ENCODE results near the gene CDKN1C. TPM values are rescaled to one million over a fixed set of nuclear protein-coding genes. Genes with fewer than 3 reads are reported as not detected.
"Not testable (repeated sequence)": the region's sequence is repeated elsewhere in the genome, so short reads cannot be mapped to it uniquely, and the experiment has no call there.

Gene CDKN1C
- polyA plus RNA-seq, 2 donors, result 12.1 to 27.5 TPM

DNA sequence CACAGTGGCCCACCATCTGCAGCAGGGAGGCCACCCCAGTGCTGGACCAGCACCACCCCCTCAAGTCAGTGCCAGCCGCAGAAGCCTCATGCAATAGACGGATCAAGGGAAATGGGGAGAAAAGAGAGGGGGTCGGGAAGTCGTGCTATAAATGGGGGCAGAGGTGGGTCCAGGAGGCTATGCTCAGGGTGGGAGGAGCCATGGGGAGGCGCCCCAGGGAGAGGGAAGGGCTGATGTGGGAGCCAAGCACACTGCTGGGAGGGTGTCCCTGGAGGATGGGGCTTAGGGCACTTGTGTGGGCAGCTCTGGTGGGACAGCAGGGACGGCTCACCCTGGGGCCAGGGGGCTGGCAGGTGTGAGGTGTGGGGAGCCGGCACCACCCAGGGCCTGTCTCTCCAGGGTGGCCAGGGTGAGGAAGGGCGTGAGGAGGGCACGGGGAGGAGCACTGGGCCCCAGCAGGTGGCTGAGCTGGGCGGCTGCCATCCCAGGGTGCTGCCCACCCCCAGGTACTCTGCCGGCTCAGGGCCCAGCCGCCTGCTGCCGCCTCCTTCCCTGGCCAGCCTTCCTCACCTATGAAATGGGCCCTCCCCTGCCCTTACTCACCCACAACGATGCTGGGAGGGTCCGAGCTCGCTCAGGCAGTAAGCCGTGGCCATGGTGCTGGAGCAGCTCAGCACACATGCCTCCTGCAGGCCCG, 25.7 kb upstream of the CDKN1C start:
- Histone ChIP-seq H3K27ac (ENCODE audit: low read depth in 2 of 2, low read length in 1 of 2) (peak overlapping the region; percentile 96 to 97), H3K27me3 (ENCODE audit: control insufficient read depth in 1 of 2, insufficient read depth in 2 of 2, low read length in 2 of 2) (no peaks in the 10 kb centered on the region), H3K36me3 (ENCODE audit: control insufficient read depth in 2 of 2, insufficient read depth in 2 of 2, low read length in 1 of 2) (no peaks in the 10 kb centered on the region), H3K4me3 (ENCODE audit: low read depth in 1 of 2, low read length in 2 of 2) (no peak overlapping the region), H3K4me1 (ENCODE audit: control insufficient read depth in 2 of 2, insufficient read depth in 2 of 2, low read length in 1 of 2) (peaks cover 3 to 26% of the 10 kb centered on the region in 2 donors), H3K9me3 (ENCODE audit: control insufficient read depth in 2 of 2, insufficient read depth in 1 of 2, low read depth in 1 of 2, low read length in 1 of 2) (no peaks in the 10 kb centered on the region)
- 62 to 79% methylated on average over 18 of the region's 18 CpGs for WGBS, 2 donors

DNA sequence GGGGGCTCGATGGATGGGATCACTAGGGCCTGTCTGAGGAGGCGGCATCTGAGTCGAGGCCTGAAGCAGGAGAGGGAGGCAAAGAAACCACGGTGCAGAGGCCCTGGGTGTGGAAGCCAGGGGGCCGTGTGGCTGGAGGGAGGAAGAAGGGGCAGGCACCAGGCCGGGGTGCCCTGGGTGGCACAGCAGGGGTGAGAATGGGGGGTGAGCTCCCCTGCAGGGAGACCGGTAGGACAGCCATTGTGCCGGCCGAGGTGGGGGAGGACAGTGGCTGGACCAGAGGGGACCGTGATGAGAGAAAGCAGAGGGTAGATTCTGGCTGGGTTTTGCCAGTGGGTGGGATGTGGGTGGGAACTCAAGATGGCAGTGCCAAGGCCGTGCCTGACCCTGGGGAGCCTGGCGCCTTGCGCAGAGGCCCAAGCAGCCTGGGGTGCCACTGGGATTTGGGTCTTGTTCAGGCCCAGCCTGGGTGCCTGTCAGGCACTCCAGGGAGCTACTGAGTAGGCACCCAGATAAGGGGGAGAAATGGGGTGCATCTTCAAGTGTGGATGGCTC, 24.9 kb upstream of the CDKN1C start:
- H3K36me3 ChIP-seq (ENCODE audit: control insufficient read depth in 2 of 2, insufficient read depth in 2 of 2, low read length in 1 of 2), result no peaks in the 10 kb centered on the region
- H3K4me1 ChIP-seq (ENCODE audit: control insufficient read depth in 2 of 2, insufficient read depth in 2 of 2, low read length in 1 of 2), result peaks cover 3 to 28% of the 10 kb centered on the region in 2 donors
- 89 to 91% methylated on average over 13 of the region's 13 CpGs for WGBS, 2 donors
- no peaks in the 10 kb centered on the region for H3K9me3 ChIP-seq (ENCODE audit: control insufficient read depth in 2 of 2, insufficient read depth in 1 of 2, low read depth in 1 of 2, low read length in 1 of 2)
- H3K4me3 ChIP-seq (ENCODE audit: low read depth in 1 of 2, low read length in 2 of 2), result no peak overlapping the region
- no peak overlapping the region for H3K27ac ChIP-seq (ENCODE audit: low read depth in 2 of 2, low read length in 1 of 2)
- no peaks in the 10 kb centered on the region for H3K27me3 ChIP-seq (ENCODE audit: control insufficient read depth in 1 of 2, insufficient read depth in 2 of 2, low read length in 2 of 2)

DNA sequence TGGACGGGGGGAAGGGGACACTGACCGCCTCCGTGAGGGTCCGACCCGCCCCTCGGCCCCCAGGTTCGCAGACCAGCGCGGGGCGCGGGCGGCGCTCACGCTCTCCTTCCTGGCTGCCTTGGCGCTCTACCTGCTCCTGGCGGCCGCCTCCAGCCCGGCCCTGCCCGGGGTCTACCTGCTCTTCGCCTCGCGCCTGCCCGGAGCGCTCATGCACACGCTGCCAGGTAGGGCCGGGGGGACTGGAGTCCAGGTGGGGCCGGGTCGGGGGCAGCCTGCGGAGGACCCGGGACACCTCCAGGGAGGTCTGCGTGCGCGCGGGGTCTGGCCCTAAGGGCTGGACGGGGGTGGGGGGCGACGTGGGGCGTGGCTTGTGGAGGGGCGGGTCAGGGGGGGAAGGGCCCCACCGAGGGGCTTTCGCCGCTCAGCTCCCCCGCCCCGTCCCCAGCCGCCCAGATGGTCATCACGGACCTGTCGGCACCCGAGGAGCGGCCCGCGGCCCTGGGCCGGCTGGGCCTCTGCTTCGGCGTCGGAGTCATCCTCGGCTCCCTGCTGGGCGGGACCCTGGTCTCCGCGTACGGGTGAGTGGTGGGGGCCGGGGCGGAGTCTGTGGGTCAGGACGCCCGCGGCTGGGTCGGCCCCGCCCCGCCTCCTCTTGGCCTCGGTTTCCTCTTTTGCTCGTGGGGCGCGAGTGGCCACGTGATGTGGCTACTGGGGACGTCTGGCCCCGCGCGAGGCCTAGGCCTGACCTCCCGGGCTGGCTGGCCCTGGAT, 23.7 kb upstream of the CDKN1C start:
- WGBS, 2 donors, result 51 to 58% methylated on average over 67 to 78 of the region's 78 CpGs
- Histone ChIP-seq H3K9me3 (ENCODE audit: control insufficient read depth in 2 of 2, insufficient read depth in 1 of 2, low read depth in 1 of 2, low read length in 1 of 2) (no peaks in the 10 kb centered on the region), H3K4me1 (ENCODE audit: control insufficient read depth in 2 of 2, insufficient read depth in 2 of 2, low read length in 1 of 2) (peaks cover 7 to 34% of the 10 kb centered on the region in 2 donors), H3K27me3 (ENCODE audit: control insufficient read depth in 1 of 2, insufficient read depth in 2 of 2, low read length in 2 of 2) (no peaks in the 10 kb centered on the region), H3K4me3 (ENCODE audit: low read depth in 1 of 2, low read length in 2 of 2) (no peak overlapping the region), H3K27ac (ENCODE audit: low read depth in 2 of 2, low read length in 1 of 2) (no peak overlapping the region), H3K36me3 (ENCODE audit: control insufficient read depth in 2 of 2, insufficient read depth in 2 of 2, low read length in 1 of 2) (no peaks in the 10 kb centered on the region)

GRCh38 chr11:2908130-2908529, 22.6 kb upstream of the CDKN1C start:
- Histone ChIP-seq H3K4me3 (ENCODE audit: low read depth in 1 of 2, low read length in 2 of 2) (no peak overlapping the region), H3K9me3 (ENCODE audit: control insufficient read depth in 2 of 2, insufficient read depth in 1 of 2, low read depth in 1 of 2, low read length in 1 of 2) (no peaks in the 10 kb centered on the region), H3K36me3 (ENCODE audit: control insufficient read depth in 2 of 2, insufficient read depth in 2 of 2, low read length in 1 of 2) (no peaks in the 10 kb centered on the region), H3K4me1 (ENCODE audit: control insufficient read depth in 2 of 2, insufficient read depth in 2 of 2, low read length in 1 of 2) (peaks cover 8 to 35% of the 10 kb centered on the region in 2 donors), H3K27me3 (ENCODE audit: control insufficient read depth in 1 of 2, insufficient read depth in 2 of 2, low read length in 2 of 2) (no peaks in the 10 kb centered on the region), H3K27ac (ENCODE audit: low read depth in 2 of 2, low read length in 1 of 2) (no peak overlapping the region)
- WGBS, 2 donors, result 85 to 90% methylated on average over 14 of the region's 14 CpGs

DNA sequence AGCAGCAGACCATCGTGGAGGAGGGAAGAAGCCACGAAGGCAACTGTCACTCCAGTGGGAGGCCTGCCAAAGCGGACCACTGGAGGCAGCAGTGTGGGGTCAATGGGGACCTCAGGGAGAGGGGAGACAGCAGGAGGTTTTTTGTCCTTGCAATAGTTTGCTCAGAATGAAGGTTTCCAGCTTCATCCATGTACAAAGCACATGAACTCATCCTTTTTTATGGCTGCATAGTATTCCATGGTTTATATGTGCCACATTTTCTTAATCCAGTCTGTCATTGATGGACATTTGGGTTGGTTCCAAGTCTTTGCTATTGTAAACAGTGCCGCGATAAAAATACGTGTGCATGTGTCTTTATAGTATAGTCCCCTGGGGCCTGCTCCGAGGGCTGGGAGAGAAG, 19.7 kb upstream of the CDKN1C start:
- H3K27me3 ChIP-seq (ENCODE audit: control insufficient read depth in 1 of 2, insufficient read depth in 2 of 2, low read length in 2 of 2); H3K27ac ChIP-seq (ENCODE audit: low read depth in 2 of 2, low read length in 1 of 2); H3K4me3 ChIP-seq (ENCODE audit: low read depth in 1 of 2, low read length in 2 of 2); H3K36me3 ChIP-seq (ENCODE audit: control insufficient read depth in 2 of 2, insufficient read depth in 2 of 2, low read length in 1 of 2); H3K9me3 ChIP-seq (ENCODE audit: control insufficient read depth in 2 of 2, insufficient read depth in 1 of 2, low read depth in 1 of 2, low read length in 1 of 2): not testable (repeated sequence)
- H3K4me1 ChIP-seq (ENCODE audit: control insufficient read depth in 2 of 2, insufficient read depth in 2 of 2, low read length in 1 of 2), result peaks cover 8 to 29% of the 10 kb centered on the region in 2 donors
- WGBS, 2 donors, result 82 to 87% methylated on average over 7 of the region's 7 CpGs

DNA sequence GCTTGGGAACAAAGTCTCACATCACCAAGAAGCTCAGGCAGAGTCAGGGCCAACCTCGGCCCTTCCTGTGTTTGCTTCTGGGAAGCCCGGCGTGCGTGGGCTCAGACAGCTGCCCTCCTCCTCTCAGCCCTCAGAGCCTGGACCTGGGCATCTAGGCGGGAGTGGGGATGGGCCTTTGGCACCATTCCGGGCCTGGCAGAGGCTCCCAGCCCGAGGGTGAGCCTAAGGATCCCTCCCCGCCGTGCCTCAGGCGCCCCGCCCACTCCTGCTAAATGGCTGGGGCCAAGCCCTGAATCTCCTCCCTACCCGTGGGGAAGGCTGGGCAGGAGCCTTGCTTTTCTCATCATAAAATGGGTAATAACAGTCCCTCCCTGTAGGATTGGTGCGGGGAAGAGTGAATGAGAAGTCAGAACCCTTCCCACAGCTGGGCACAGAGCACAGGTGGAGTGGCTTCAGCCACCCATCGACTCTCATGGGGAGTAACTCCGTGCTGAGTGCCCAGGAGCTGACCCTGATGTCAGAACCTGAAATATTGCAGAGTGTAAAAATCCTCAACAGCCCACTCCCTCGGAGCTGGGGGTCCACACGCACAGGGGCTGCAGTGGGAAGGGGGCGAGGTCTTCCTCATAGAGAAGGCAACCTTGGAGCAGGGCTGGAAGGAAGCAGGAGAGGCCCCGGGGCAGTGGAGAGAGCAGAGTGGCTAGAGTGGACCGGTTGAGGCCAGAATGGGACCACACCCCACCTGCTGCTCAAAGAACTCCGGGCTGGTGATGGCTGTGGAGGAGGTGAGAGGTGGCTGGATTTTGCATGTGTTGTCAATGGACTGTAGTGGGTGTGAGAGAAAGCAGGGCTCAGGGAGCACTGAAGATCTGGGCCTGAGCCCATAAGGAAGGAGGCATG, 18.8 kb upstream of the CDKN1C start:
- H3K36me3 ChIP-seq (ENCODE audit: control insufficient read depth in 2 of 2, insufficient read depth in 2 of 2, low read length in 1 of 2), result no peaks in the 10 kb centered on the region
- peaks cover 8 to 34% of the 10 kb centered on the region in 2 donors for H3K4me1 ChIP-seq (ENCODE audit: control insufficient read depth in 2 of 2, insufficient read depth in 2 of 2, low read length in 1 of 2)
- H3K27me3 ChIP-seq (ENCODE audit: control insufficient read depth in 1 of 2, insufficient read depth in 2 of 2, low read length in 2 of 2), result no peaks in the 10 kb centered on the region
- WGBS, 2 donors, result 58 to 61% methylated on average over 21 of the region's 21 CpGs
- no peak overlapping the region for H3K4me3 ChIP-seq (ENCODE audit: low read depth in 1 of 2, low read length in 2 of 2)
- H3K9me3 ChIP-seq (ENCODE audit: control insufficient read depth in 2 of 2, insufficient read depth in 1 of 2, low read depth in 1 of 2, low read length in 1 of 2), result no peaks in the 10 kb centered on the region
- H3K27ac ChIP-seq (ENCODE audit: low read depth in 2 of 2, low read length in 1 of 2), result peak overlapping the region; percentile 54 to 62

DNA sequence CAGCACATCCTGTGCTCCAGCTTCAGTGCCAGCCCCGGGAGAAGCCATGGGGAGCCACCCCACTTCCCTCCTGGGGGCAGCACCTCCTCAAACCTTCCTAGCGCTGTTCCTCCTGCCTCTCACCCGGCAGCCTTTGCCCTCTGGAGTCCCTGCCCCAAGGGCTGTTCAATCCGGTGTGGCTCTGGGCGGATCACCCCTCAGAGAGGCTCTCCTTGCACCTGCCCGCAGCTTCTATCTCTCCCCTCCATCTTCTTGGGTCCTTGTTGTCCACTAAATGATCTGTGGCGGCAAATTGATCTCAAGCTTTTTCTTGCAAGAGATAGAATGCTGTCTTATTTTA, 18.1 kb upstream of the CDKN1C start:
- Histone ChIP-seq H3K4me1 (ENCODE audit: control insufficient read depth in 2 of 2, insufficient read depth in 2 of 2, low read length in 1 of 2) (peaks cover 8 to 41% of the 10 kb centered on the region in 2 donors), H3K27me3 (ENCODE audit: control insufficient read depth in 1 of 2, insufficient read depth in 2 of 2, low read length in 2 of 2) (no peaks in the 10 kb centered on the region), H3K9me3 (ENCODE audit: control insufficient read depth in 2 of 2, insufficient read depth in 1 of 2, low read depth in 1 of 2, low read length in 1 of 2) (no peaks in the 10 kb centered on the region), H3K27ac (ENCODE audit: low read depth in 2 of 2, low read length in 1 of 2) (peak overlapping the region; percentile 6 to 54), H3K36me3 (ENCODE audit: control insufficient read depth in 2 of 2, insufficient read depth in 2 of 2, low read length in 1 of 2) (no peaks in the 10 kb centered on the region), H3K4me3 (ENCODE audit: low read depth in 1 of 2, low read length in 2 of 2) (no peak overlapping the region)
- whole genome bisulfite sequencing, 2 donors, result 63 to 75% methylated on average over 7 of the region's 7 CpGs

DNA sequence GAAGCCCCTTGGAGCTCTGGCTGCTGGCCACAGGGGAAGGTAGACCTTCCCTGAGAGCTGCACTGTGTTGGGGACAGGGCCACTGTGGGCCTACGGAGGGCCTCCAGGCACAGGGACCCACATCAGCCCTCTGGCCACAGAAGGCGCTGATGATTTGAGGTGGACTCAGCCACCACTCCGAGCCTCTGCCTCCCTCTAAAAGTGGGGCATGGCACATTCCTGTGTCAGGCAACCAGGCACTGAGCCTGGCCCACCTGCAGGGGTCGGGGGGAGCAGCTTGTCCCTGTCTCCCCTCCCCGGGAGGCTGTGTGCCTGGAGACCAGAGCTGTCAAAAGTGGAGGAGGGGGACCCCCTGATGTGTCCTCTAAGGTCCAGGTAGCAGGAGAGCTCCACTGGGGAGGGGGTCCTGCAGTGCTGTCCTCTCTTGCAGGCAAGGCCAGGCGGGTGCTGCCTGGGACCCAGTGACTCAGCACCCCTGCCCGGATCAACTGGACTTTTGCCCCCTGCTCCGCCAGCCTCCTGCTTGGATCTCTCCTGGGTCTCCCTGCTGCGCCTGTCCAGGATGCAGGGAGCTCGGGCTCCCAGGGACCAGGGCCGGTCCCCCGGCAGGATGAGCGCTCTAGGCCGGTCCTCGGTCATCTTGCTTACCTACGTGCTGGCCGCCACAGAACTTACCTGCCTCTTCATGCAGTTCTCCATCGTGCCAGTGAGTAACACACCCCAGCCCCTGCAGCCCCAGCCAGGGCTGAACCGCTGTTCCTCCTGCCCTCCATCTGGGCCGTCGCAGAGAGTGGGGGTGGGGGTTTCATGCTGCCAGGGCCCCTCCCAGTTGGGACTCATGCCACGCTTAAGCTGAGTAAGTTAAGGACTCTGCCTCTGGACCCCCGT, 17.5 kb upstream of the CDKN1C start:
- Histone ChIP-seq H3K27me3 (ENCODE audit: control insufficient read depth in 1 of 2, insufficient read depth in 2 of 2, low read length in 2 of 2) (no peaks in the 10 kb centered on the region), H3K9me3 (ENCODE audit: control insufficient read depth in 2 of 2, insufficient read depth in 1 of 2, low read depth in 1 of 2, low read length in 1 of 2) (no peaks in the 10 kb centered on the region), H3K4me3 (ENCODE audit: low read depth in 1 of 2, low read length in 2 of 2) (peak overlapping the region; percentile 53 to 57), H3K36me3 (ENCODE audit: control insufficient read depth in 2 of 2, insufficient read depth in 2 of 2, low read length in 1 of 2) (no peaks in the 10 kb centered on the region), H3K27ac (ENCODE audit: low read depth in 2 of 2, low read length in 1 of 2) (peak overlapping the region; percentile 57 to 73), H3K4me1 (ENCODE audit: control insufficient read depth in 2 of 2, insufficient read depth in 2 of 2, low read length in 1 of 2) (peaks cover 8 to 46% of the 10 kb centered on the region in 2 donors)
- 53 to 61% methylated on average over 22 to 23 of the region's 23 CpGs for WGBS, 2 donors

All from esophagus (tissue), 2 donors.